Activated CD8-positive, alpha-beta memory T cell treated with anti-CD3 and anti-CD28 coated beads, Interleukin-2, amount 50 U/mL, for 4 hours (primary cell): ENCODE measurements around the gene ARL8B.
"Not testable (repeated sequence)": the region's sequence is repeated elsewhere in the genome, so short reads cannot be mapped to it uniquely, and the experiment has no call there.

ENCODE experiments used
- DNase-seq: peaks from one replicate; pipeline ENCODE4 v3.0.0-alpha.2; 2020

Gene ARL8B

DNA sequence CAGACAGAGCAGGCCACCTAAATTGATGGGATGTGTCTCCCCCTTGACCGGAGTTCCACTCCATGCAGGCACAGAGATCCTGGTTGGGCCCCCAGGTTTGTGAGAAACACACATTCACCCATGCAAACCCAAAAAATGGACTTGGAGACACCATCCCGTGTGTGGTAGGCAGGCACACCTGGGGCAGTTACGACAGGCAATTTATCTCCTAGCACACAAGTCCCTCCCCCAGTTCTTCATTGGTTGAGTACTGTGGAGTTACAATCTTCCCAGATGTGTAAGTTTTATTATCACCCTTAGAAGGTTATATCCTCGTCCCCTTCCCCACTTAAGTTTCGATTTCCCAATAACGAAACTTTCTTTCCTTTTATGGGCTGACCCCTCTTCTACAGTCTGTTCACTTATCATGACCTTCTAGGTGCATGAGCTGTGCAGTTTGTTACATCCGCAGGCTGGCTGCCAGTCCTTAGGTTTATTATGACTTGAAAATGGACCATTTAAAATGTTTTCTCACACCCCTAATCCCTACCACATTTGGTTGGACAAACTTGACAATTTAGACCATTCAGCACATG is 27.3 kb downstream of the ARL8B start:
- DNase-seq = no peak

DNA sequence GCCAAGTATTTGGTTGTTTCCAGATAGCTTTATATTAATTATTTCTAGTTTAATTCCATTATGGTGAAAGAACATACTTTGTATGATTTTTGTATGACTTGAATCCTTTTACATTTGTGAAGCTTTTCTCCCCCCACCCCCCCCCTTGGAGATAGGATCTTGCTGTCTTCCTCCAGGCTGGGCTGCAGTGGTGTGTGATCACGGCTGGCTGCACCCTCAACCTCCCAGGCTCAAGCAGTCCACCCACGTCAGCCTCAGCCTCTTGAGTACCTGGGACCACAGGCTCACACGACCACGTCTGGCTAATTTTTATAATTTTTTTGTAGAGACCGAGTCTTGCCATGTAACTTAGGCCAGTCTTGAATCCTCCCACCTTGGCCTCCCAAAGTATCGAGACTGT is 29.5 kb downstream of the ARL8B start:
- no peak for DNase-seq

DNA sequence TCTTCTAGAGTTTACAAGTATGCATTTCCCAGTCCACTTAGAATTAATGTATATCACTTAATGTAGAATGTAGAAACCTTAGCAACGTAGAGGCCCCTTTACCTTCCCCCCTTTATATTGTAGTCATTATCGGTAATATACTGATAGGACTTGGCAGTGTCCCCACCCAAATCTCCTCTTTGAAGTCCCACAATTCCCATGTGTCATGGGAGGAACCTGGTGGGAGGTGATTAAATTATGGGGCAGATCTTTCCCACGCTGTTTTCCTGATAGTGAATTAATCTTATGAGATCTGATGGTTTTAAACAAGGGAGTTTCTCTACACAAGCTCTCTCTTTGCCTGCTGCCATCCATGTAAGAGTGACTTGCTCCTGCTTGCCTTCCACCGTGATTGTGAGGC is 31.0 kb downstream of the ARL8B start:
- DNase-seq = no peak

DNA sequence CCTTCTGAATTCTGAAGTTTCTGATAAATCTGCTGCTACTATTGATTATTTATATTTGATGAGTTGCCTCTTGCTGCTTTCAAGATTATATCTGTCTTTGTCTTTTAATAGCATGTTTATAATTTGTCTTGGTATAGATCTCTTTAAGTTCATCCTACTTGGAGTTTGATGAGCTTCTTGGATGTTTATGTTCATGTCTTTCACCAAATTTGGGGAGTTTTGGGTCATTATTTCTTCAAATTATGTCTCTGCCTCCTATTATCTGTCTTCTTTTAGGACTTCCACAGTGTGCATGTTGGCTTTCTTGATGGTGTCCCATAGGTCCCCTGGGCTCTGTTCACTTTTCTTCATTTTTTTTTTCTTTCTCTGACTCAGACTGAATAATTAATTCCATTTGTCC is 33.1 kb downstream of the ARL8B start:
- no peak for DNase-seq

DNA sequence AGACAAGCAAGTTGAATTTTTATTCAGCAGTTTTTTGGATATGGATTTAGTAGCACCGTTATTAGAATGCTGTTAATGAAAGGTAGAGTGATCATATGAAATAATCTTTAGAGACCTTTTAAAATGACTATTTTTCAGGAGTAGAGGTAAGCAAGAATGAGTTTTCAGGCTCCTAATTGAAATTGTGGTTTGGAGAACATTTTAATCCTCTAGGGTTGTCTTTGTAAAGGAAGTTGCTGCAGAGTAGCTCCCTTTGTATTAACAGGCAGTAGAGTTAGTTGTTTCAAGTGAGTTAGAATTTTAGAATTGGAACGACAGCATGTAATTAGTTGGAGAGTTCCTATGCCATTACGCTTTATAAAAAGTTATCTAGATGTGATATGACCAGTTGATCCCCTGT is 38.2 kb downstream of the ARL8B start:
- DNase-seq = no peak

DNA sequence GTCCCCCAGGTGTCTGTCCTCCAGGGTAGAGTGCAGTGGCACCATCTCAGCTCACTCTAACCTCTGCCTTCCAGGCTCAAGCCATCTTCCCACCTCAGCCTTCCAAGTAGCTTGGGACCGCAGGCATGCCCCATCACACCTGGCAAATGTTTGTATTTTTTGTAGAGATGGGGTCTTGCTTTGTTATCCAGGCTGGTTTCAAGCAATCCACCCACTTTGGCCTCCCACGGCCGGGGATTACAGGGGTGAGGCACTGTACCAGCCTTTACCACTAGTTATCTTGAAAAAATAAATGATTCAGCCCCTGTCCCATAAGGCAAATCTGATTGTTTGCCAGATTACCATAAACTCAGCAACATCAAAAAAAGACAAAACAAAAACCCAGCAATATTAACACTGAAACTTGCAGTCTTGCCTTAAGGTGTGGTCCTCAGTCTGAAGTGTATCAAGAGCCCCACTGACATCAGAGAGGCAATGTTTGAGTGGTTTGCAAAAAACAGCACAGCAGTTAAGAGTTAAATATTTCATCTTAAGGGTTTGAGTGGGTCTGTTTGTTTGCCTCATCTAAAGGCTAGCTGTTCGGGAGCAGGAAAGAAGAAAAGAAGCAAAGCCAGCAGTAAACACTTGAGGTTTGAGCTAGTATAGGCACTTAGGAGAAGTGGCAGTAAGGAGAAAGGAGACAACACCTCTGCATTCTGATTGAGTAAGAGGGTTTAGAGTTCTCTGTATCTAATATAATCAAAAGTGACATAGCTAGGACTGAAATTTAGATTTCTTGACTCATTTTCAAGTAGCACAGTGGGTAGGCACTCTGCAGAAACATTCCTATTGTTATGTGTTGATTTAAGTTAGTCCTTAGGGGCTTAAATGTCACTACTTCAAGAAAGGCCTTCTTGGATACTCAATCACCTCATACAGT is 39.1 kb downstream of the ARL8B start:
- DNase-seq = no peak

DNA sequence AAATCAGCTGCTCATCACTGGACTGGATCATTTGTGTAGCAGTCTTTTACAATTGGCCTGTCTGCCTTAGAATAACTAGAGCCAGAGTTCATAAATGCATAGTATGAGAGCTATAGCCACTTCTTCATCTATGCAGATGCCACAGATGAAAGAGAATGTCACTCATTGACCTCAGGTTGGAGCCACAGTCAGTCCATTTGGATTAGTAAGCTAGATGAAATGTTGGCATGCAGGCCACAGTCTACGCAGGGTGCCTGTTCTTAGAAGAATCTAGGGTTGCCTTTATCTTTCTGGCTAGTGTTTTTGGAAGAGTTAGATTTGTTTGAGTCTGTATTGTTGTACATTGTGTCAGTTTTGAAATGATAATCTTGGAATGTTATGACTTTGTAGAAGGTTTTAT is 40.0 kb downstream of the ARL8B start:
- DNase-seq = no peak

DNA sequence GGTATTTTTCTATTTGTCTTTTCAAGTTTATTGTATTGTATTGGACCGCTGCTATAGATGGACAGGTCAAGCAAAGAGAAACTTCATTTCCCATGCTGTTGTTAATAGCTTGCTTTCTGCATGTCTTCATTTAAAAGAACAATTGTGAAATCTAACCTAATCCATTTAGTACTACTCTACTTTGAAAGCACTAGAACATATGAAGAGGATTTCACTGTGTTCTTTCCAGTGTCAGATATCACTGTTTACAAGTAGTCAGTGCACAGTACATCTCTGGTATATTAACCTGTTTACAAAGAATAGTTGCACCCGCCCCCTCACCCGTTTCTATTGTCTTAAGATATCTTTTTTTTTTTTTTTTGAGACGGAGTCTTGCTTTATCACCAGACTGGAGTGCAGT is 43.6 kb downstream of the ARL8B start:
- no peak for DNase-seq

DNA sequence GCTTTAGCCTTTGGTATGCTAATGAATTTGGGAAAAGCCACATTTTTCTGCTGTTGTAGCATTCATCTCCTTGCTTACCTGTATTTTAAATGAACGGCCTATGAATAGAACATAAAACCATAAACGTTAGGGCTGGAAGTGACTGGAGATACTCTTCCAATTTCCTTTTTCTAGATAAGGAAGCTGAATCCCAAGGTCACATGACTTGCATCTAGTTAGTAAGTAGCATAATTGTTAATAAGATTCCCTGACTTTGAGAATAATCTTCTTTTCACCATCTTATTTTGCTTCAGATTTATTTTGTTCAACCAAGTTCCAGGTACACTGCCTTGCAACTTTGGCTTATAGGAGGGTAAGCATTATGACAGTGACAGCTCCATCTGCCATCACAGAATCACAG is 44.8 kb downstream of the ARL8B start:
- no peak for DNase-seq

DNA sequence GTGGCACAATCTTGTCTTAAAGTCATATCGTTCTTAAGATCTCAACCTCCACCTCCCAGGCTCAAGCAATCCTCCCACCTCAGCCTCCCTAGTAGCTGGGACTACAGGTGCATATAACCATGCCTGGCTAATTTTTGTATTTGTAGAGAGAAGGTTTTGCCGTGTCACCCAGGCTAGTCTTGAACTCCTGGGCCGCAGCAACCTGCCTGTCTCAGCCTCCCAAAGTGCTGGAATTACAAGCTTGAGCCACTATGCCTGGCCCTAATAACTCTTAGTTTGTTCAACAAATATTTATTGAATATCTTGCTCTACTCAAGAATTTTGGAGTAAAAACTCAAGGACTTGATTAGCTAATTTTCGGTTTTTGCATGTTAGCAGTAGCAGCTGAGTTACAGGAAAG is 46.0 kb downstream of the ARL8B start:
- no peak for DNase-seq

DNA sequence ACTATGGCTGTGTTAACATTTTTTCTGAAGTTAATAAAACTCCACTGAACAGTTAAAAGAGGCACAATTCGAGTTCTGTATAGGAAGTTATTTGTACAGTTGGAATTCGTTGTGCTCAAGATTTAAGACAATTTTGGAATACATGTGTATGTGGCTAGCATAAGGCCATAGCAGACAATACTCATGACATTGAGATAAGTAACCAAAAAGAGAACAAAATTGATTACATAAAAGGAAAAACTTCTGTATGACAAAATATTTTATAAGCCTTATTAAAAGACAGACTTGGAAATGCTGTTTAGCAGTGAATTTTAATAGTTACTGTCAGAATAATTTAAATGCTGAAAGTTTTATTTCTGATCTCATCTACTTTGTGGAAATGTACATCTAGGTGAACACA is 47.7 kb downstream of the ARL8B start:
- DNase-seq = no peak

DNA sequence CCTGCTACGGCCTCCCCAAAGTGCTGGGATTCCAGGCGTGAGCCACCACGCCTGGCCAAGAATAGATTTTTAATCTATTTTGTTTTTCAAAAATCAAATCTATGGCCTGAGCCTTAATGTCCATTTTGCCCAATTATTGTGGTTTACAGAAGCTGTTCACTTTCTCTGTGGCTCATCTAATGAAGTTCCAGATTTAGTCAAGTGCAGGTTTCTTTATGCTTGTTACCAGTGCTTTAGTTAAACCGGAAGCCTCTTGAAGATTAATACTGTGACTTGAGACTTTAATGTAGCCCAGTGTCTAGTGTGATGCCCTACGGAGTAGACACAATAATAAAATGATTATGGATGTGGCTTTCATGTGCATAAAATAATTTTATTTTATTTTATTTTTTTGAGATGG is 48.9 kb downstream of the ARL8B start:
- no peak for DNase-seq

DNA sequence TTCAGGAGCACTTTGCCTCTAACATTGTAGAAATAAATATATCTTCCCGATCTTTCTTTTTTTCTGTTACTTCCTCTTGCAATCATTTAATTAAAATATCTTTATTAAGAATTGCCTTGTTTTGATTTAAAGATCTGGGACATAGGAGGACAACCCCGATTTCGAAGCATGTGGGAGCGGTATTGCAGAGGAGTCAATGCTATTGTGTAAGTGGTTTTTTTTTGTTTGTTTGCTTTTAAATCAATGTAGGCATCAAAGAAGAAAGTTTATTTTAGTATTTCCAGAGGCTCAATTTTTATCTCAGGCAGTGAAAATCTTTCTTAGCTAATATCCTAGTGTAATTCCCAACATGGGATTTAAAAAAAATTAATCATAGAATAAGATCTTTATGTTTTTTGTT is 49.9 kb downstream of the ARL8B start:
- no peak for DNase-seq

DNA sequence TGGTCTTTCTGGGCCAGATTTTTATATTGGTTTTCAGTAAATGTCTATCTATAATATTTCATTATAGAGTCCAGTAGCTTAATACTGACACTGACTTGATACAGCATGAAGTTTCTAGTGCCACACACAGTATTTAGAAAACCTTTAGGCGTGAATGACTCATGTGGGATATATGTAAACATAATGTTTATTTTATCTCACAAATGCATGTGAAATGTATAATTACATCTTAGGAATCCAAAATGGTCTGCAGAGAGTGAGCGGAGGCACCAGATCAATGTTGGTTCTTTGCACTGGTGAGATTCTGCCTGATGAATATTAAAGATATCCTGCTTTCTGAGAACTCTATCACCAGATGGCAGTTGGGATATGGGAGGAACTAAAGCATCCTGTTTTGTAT is 56.9 kb downstream of the ARL8B start:
- not testable (repeated sequence) for DNase-seq

DNA sequence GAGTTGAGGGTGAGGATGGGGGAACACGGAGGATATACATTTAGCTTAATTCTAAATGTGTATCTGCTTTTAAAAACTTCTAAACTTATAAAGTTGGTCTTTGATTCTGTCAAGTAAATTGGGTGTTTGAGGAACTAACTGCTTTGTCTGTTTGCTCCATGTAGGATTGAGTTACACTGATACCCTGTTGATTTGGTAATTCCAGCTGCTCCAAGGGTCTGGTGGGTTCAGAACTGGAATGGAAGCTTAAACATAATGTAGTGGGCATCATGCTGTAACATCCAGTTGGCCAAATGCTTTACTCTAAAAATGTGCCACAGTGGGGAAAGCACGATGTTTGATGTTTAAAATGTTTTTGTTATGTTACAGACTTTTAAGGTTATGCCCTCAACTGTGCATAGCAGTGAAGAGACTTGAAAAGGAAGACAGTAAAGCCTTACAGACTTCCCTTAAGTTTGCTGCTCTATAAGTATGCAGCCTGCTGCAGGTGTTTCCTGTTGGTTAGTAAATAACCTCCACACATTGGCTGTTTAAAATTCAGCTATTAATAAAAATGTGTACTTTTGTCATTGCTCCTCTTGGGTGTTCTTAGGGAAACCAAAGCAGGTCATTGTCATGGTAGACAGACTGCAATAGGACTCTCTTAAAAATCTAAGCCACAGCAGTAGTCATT is 59.5 kb downstream of the ARL8B start:
- DNase-seq = no peak

DNA sequence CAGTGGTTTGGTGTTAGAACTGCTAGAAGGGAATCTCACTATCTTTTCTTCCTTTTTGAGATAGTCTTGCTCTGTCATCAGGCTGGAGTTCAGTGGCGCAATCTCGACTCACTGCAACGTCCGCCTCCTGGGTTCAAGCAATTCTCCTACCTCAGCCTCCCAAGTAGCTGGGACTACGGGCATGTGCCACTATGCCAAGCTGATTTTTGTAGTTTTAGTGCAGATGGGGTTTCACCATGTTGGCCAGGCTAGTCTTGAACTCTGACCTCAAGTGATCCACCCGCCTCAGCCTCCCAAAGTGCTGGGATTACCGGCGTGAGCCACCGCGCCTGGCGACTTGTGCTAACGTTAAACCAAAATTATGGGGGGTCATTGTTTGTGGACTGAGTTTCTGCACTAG is 61.6 kb downstream of the ARL8B start:
- not testable (repeated sequence) for DNase-seq

DNA sequence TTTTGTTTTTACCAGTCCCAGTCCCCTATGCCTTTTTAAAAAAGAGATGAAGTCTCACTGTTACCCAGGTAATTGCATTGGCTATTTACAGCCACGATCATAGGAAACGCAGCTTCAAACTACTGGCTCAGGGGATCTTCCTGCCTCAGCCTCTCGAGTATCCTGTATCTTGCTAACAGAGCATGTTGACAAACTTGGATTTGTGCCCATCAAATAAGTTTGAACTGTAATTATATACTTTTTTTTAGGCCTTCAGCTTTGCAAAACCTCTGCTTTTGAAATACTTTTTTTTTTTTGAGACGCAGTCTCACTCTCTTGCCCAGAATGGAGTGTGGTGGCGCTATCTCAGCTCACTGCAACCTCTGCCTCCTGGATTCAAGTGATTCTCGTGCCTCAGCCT is 62.4 kb downstream of the ARL8B start:
- no peak for DNase-seq

DNA sequence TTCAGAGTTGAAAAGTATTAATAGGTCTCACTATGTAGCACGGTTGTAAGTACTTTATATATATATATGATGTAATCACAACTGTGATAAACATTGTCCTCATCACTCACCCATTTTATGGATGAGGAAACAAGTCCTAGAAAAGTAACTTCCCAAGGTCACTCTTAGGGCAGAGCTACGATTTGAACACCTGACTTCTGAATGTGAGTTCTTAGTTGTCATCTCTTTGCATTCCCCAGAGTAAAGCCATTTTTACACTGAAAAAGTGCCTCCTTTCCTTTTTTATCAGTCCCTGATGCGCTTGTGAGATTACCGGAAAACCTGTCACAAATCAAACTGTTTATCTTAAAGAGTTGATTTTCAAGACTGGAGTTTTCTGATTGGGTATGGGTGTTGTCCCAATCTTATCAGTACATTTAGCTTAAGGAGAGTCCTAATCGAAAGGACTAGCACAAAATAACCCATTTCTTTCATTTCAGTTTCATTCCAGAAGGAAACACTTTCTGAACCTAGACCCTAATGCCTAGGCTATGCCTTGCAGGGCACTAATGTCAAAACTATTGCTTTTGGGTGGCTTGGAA is 63.1 kb downstream of the ARL8B start:
- DNase-seq = no peak

DNA sequence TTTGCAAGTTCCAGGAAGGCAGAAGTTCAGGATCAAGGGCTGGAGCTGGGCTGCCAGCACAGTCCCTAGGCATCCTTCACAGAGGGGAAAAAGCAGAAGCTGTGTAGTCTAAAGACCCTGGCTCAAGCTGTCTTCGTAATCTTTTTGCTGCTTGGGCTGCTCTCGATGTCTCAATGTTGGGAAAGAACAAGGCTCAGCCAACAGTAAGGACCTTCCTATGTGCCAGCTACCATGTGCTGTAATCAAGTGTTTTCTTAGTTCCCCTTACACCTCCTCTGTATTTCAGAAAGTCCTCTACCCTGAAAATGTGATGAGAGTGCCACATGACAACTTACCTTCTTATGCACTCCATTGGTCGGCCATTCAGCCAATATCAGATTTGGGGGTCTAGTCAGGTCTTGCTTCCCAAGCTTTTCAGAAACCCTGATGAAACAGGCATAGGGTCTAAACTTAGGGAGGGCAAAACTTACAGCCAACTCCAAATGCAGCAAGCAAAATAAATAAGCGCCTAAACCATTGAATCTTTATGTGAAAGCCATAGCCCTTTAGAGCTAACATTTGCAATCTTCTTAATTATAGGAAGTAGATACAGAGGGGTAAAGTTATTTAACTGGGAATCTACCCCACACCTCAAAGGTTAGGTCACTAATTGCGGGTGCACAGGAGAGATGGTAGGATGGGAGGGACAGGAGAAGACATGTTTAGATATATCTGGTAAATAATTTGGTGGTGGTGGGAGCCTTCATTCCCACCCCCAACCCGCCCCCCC is 64.2 kb downstream of the ARL8B start:
- no peak for DNase-seq

DNA sequence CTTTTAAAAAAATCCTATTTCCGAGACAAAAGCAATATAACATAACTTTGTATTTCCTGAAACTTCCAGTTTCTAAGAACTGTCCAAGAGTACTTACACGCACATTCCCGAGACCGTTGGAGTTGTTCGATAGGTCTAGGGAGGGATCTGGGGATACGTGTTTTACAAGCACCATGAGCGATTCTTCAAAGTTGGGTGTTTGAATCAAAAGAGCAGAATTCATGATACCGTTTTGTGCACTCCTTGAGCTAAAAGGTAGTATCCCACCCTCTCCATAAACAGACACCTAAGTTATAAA is 64.7 kb downstream of the ARL8B start:
- no peak for DNase-seq

DNA sequence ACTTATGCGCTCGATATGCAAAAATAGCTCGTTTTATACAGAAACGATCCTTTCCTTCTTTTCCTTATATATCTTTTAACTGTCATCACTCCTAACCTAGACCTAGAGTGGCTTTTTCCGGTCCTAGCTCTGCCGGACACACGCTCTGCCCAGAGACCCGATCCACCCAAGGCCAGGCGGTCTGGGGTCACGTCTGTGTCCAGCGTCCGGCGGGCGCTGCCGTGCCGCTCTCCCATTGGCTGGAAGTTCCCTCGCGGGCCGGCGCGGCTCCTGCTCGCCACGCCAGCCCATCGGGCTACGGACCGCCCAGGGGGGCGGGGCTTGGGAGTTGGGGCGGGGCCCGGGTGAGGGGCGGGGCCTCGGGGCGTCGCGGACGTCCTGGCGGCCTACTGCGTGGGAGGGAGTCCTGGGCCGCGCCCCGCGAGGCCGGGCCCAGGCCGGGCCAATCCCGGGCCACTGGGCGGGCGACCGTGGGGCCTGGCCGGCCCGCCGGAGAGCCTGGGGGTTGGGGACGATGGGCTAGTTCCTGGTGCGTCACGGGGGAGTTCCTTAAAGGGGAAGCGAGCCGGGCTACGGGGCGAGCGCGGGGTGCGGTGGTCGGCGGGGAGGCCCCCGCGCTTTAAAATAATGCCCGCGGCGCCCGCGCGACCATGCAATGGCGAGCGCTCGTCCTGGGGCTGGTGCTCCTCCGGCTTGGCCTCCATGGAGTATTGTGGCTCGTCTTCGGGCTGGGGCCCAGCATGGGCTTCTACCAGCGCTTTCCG is 65.2 kb downstream of the ARL8B start, which contains the start of gene EDEM1:
Gene EDEM1, plus strand, starts transcription at position 552 of the 764 bp plus-strand sequence. Its CDS starts 99 bp downstream, at position 651.
- peak; percentile 92 for DNase-seq

DNA sequence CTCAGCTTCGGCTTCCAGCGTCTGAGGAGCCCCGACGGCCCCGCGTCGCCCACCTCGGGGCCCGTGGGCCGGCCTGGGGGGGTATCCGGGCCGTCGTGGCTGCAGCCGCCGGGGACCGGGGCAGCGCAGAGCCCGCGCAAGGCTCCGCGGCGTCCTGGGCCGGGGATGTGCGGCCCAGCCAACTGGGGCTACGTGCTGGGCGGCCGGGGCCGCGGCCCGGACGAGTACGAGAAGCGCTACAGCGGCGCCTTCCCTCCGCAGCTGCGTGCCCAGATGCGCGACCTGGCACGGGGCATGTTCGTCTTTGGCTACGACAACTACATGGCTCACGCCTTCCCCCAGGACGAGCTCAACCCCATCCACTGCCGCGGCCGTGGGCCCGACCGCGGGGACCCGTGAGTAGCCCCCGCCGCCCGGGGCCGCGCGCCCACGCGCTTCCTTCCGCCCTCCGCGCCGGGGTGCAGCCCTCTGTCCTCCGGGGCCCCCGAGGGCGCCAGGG is 65.9 kb downstream of the ARL8B start:
- peak; percentile 47 for DNase-seq
